HG03460 (cell line): ENCODE results near the gene OCRL.
"Not testable (repeated sequence)": the region's sequence is repeated elsewhere in the genome, so short reads cannot be mapped to it uniquely, and the experiment has no call there.

ENCODE experiments used
- ATAC-seq: cut with Tn5 transposase; IDR thresholded peaks from one replicate; pipeline ENCODE4 v1.9.1; 2021; ENCODE audit not compliant: unreplicated experiment

The OCRL gene

DNA sequence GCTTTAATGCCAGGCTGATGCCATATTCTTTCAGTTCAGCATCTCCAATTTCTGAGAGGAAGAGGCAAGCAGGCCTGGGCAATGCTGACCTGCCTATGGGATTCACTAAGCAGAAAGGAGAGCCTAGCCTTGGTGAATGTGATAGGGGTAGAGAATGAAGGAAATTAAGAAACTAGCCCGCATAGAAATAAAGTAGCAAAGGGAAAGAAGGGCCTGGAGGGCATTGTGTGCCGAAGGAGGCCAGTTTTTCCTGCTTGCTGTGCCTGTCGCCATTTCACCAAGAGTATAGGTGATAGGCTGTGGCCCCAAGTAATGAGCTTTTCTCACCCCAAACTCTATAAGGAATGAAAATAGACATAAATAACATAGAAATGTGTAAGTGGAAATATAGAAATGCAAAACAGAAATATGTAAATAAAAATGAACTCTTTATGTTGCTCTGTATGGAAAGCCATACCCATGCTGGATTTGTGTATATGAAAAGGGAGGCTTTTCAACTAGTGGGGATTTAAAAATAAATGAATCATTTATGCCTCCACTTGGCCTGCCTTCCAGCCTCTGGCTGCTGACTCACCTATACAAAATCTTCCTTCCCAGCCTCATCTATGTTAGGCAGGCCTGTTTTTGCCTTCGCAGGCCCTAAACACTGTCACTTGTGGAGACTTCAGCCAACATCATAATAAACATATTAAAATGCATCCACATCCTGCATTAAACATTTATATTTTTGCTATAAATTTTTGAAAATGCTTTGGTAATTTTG is 5.1 kb upstream of the OCRL start:
- ATAC-seq: no peak

DNA sequence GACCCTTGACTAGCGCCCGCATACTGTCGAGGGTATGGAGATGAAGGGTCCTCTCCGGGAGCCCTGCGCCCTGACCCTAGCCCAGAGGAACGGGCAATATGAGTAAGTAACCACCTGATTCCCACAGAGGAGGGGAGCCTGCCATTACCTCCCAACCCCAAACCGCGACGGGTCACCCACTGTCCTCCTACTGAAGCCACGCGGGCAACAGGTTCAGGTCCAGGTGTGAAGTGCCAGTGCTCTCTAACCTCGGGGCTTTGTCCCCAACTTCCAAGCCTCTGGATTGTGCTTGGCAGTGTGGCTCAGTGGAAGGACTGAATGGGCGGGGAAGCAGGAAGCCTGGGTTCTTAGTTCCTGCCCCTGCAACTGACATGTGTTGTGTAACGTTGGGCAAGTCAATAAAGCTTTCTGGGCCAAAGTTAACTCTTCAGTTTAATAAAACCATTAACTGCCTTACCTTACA is 694 bp downstream of the OCRL start:
- peak; percentile 48 for ATAC-seq

DNA sequence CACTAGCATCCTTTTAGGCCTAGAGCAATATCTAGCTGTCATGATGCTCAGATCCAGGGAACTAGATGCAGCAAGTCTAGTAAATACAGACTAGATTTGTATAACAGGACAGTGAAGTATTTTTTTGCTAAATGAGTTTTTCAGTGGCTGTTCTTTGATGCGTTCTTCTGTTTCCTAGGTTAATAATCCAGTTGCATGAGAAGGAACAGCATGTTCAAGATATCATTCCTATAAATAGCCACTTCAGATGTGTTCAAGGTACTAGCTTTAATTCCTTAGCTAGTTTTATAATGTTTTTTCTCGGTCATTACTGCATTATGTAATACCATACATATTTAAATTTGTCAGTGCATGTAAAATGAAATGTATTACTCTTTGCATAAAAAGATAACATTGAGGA is 4.7 kb downstream of the OCRL start:
- ATAC-seq: no peak

DNA sequence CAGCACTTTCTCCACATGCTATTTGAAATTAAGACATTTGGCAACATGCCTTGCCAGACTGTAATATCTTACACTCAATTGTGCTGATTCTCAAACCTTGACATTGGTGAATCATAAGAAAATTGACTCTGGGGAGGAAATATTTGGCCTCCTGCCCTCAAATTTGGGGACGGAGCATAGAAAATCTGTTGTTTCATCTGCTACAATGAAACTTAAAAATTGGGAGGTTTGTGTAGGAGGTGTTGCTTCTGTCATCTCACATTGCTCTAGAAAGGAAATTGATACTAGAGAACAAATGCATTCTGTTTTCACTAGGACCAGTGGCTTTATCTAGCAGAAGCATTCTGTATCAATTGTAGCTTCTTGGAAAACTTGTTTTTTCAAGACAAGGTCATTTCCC is 5.3 kb downstream of the OCRL start:
- no peak for ATAC-seq

DNA sequence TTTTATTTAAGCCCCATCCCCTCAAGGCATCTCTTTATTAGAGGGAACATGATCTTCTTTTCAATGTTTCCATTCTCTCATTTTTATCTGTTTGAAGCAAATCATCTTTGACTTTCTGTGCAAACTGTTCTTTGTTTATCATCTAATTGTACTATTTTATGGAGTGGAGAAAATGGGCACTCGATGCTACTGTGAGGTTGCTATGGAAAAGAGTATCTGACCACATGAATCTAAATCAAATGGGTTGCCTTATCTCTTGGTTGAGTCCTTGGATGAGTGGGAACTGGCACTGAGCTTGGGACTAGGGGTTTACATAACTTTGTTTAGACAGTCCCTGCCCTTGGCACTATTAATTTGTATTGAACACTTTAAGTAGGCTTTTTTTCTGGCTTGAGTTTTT is 9.1 kb downstream of the OCRL start:
- no peak for ATAC-seq

DNA sequence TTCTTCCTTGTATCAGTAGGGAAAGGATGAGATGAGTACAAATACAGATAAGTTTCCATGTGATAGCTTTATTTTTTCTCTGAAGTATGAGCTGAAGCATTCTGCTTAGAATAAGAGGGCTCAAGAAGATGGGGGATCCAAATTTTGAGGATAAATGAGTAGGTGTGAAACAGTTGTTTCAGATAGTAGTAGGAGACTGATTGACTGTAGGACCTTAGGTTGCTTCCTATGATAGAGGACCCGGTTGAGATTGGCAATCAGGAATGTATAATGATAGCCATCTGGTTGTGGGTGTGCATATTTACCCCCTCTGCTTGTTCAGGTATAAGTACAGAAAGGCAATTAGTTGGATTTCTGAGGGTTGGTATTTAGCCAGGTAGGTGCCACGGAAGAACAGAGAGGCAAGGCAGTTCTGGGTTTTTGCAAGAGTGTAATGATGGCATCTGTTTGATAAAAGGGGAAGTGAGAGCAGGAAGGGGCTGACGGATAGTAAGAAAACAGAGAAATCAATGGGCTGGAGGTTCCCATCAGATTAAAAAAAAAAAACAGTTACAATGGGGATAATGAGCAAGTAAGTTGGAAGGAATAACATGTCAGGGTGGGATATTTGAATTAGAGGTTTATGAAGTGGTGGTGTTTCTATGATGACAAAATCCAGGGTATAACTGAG is 13.7 kb downstream of the OCRL start:
- peak; percentile 90 for ATAC-seq

DNA sequence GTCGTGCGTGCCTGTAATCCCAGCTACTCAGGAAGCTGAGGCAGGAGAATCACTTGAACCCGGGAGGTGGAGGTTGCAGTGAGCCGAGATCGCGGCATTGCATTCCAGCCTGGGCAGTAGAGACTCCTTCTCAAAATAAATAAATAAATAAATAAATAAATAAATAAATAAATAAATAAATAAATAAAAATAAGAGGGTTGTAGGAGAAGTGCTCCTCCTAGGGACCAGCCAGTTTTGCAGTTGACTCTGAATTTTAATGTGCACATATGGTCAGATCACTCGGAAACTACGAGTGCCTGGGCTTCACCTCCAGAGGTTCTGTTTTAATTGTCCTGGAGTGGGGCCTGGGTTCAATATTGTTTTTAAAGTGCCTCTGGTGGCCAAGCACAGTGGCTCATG is 14.8 kb downstream of the OCRL start:
- ATAC-seq: not testable (repeated sequence)

DNA sequence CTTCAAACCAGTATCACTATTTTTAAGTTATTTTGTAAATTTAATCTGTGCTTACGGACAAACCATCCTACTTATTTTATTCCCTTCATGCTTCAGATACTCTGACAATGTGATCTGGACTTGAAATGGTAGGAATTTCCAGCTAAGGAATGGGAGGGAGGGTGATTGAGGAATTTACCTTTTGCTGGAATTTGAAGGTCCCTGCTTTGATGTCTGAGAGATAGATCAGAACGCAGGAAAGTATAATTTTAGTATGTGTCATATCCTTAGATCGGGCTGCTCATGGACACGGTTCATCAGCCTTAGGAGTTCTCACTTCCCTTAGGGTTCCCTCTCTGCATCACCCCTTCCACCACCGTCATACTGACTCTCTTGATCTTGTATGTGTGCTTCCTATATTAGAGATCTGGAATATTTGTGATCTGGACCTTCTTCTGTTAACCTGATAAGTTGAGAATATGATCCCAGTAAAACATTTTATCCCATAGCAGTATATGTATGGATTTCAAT is 16.8 kb downstream of the OCRL start:
- no peak for ATAC-seq

DNA sequence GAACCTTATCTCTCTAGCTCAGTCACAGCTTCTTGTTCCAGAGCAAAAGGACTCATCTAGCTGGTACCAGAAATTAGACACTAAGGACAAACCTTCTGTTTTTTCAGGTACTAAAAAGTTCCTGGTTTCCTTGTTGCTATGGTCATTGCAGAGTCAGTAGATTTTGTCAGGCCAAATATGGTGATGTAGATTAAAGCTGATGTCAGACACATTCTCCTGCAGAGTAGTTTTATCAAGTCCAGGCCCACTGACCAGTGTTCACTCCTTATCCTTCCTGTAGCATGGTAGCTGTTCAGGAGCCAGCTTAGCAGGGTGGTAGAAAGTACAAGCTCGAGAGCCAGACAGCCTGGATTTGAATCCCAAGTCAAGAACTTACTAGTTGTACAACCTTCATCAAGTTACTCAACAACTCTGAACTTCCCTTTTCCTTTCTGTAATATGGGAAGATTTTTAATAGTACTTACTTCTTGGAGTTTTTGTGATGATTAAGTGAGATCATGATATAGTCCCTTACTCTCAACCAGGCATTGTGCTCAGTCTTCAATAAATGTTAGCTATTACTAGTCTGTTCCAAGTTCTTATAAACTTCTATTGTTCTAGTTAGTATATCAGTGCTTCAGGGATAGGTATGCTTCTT is 17.9 kb downstream of the OCRL start:
- no peak for ATAC-seq

DNA sequence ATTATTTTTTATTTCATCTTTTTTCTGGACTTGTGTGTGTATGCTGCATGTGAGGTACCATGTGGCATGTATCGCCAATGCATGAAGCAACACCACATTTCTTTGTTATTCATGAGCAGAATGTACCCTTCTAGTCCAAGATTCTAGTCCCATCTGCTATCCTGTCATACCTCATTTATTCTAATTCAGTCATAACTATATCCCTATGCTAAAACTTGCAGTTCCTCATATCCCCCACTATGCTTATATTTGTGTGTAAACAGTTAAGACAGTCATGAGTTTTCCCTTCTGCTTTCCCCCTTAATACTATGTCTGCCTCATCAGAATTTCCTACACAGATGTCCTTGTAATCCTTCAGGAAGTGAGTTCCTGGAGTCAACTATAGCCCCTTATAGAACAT is 19.7 kb downstream of the OCRL start:
- no peak for ATAC-seq

DNA sequence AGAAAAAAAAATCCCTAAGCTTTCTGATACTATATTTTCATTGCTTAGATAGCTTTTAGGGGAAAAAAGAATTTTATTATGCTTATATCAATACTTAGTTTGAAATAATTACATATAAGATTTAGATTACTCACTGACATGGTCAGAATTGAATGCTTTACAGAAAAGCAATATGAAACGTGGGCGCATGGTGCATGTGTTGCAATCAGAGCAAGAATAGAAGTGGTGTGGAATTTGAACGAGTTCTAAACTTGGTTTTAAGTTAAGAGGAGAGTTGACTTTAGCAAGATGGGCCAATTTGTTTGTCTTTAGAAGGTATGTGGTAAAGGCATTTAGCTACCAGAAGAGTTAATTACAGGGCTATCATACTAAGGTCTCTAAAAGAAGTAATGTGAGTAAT is 21.4 kb downstream of the OCRL start:
- ATAC-seq: no peak

DNA sequence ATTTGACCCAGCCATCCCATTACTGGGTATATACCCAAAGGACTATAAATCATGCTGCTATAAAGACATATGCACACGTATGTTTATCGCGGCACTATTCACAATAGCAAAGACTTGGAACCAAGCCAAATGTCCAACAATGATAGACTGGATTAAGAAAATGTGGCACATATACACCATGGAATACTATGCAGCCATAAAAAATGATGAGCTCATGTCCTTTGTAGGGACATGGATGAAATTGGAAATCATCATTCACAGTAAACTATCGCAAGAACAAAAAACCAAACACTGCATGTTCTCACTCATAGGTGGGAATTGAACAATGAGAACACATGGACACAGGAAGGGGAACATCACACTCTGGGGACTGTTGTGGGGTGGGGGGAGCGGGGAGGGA is 24.3 kb downstream of the OCRL start:
- ATAC-seq: not testable (repeated sequence)

DNA sequence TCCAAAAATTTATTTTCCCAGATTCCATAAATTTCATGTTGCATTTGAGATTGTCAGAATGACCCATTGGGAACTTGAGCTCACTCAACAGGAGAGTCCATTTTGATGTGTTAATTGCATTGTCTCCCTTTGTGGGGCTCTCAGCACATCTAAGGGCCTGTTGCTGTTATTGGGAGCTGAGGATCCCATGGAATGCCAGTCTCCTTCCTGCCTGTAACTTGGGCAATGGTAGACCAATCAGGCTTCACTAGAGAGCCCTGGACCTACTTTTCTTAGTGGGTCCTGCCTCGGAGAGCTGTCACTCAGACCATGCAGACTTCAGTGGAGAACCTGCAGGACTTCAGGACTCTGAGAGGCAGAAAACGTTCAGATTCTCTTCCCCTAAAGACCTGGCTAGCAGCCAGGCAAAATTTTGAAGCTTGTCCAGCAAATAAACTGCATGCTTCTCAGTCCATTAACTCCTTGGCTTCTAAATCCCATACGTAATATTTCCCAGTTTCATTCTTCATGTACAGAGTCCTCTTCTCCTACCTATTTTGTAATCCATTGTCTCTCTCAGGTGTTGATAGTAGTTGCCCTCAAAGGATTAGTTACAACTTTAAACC is 25.1 kb downstream of the OCRL start:
- ATAC-seq: no peak

DNA sequence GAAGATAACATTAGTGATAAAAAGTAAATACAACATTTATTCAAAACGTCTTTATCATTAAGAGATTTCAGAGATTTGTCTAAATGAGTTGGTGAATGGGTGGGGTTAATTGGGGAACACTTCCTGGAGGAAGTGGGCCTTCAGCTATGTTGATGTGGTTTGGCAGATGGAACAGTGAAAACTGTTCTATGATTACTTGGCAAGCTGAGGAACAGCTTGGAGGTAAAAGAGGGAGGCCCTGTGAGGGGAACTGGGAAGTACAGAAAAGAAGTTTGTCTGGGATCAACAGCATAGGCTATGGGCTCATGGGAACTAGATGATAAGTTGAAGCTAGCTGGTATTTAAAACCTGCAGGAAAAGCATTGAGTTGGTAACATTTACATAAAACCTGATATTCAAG is 26.0 kb downstream of the OCRL start:
- ATAC-seq: no peak

DNA sequence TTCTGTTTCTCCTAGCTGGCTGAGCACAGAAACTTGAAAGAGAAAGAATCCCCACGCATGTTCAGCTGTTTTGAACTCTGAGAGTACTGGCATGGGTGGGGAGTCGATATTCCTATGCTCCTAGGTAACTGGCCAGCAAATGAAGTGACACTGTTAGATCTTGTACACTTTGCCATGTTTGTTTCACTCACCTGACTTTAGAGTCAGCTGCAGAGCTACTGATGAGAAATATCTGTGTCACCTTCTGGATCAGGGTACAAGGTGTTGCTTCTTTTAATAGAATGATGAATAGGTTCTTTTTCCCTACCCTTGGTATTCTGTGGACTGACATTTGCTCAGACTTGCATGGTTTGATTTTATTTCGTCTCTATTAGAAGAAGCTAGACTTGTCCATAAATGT is 28.3 kb downstream of the OCRL start:
- ATAC-seq: no peak

DNA sequence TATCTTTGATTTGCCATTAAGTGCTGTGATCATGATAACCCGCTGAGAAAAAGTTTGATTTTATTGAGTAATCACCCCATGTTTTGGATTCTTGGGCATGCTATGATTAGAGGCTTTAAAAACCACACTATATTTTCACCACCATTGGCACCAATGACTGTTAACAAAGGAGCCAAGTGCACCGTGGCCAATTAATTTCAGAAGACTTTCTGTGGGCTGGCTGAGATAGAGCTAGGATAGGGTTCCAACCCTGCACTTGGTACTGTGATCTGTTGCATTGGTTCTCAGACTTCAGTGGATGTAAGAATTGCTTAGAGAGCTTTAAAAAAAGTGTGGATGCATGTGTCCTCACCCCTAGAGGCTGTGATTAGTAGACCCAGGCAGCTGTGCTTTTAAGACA is 32.4 kb downstream of the OCRL start:
- ATAC-seq: no peak

DNA sequence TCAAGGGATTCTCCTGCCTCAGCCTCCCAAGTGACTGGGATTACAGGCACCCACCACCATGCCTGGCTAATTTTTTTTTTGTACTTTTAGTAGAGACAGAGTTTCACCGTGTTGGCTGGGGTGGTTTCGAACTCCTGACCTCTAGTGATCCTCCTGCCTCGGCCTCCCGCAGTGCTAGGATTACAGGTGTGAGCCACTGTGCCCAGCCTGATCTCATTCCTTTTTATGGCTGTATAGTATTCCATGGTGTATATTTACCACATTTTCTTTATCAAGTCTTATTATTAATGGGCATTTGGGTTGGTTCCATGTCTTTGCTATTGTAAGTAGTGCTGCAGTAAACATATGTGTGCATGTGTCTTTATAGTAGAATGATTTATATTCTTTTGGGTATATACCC is 33.6 kb downstream of the OCRL start:
- not testable (repeated sequence) for ATAC-seq

DNA sequence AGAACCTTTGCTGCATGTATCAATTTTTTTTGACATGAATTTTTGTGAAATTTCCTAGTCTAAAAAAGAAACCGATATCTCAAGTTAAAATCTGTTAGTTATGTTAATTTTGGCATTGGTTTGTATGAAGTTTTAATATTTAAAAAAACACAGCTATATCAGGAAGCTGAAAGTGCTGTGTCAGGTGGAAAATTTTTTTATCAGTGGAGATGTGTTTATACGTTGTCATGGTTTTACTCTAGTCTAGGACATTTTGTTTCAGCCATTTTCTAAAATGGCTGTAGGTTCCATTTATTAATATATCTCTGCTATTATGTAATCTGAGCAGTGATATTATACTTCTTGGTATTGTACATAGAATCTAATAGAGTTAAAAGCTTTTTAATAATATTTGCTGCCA is 34.2 kb downstream of the OCRL start:
- ATAC-seq: no peak

DNA sequence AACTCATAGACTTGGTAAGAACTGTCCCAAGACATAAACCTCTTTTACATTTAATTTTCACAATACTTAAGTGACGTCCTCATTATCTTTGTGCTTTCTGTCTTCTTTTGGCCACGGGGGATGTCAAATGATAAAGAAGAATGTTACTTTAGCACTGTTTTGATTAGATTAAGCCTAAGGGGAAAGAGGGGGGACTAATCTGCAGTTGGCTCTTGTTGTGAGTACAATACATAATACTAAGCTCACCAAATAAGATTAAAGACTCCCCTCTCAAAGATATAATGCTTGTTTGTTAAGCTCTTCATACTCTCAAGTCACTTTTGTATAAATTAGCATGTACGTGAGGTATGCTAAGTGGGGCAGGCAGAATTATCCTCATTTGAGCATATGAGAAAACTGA is 36.5 kb downstream of the OCRL start:
- ATAC-seq: no peak

DNA sequence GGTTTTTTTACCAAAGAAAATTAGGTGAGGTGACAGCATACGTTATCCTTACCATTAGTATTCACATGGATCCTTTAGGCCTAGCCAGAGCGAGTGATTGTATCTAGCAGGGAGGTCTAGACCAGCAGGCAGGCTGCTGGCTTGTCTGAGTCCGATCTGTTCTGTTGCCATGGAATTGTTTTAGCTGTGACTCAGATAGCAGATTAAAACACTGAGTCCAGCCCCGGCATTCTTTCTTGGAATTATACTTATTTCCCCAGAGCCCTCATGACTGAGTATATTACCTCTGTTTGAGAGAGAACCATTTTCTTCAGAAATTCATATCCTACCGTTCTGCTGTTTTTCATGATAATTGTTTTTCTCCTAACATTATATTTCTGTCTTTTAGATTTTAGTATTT is 37.4 kb downstream of the OCRL start:
- ATAC-seq: no peak

DNA sequence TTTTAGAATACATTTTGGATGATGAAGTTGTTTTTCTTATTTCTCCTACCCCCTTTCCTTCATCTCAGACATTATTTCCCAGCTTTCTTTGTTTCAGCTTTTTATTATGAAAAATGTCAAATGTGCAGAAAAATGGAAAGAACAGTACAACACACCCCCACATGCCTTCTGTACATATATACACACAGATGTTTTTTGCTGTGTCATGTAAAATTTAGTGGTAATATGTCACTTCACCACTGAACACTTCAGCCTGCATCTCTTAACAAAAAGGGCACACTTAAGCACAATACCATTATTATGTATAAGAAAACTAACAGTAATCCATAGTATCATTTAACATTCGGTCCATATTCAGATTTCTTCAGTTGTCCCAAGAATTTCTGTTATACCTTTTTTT is 37.8 kb downstream of the OCRL start:
- ATAC-seq: no peak

DNA sequence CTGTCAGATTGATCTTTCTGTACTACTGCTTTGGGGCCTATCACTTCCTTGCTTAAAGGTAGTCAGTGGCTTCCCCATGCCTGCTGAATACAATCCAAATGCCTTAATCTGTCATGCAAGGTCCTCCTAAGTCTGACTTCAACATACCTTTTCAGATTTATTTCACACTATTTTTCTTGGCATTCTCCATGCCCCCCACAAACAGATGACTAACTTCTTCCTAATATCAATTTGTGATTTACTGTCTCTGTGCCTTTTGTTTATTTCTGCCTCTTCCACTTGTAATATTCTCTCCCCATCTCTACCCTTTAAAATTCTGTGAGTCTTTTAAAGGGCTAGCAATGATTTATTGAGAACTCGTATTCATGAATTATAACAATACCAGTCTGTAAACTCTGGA is 41.8 kb downstream of the OCRL start:
- no peak for ATAC-seq
